Measurements from ENCODE around the gene IL36G.

IL36G gene

DNA sequence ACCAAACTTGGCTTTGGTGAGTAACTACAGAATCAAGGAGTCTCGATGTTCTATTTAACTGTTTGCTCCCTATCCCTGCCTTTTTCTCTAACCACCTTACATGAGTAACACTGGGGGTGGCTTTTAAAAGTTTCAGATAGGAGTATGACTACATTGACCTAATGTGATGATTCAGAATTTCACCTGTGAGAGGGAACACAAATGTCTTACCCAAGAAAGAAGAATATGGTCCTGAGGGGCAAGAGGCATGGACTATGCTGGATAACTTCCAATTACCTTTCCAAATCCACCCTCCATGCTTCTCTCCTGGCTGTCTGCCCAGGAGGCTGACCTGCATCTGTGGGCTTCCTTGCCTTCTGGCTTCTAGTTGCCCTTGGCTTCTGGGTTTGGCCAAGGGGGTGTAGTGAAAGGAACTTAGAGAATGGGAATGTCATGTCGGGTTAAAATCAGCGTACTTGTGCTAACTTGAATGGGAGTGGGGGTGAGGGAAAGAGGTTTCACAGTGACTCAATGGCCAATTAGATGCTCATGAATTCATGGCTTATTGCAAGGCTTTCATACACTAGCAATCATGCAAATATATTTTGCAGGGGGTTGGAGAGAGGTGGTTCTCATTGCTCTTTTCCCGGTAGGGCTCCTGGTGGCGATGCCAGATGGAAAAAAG is 5.3 kb upstream of the IL36G start:
- no peak for DNase-seq (ENCODE audit: low read depth in 1 of 2, low spot score in 1 of 2)

DNA sequence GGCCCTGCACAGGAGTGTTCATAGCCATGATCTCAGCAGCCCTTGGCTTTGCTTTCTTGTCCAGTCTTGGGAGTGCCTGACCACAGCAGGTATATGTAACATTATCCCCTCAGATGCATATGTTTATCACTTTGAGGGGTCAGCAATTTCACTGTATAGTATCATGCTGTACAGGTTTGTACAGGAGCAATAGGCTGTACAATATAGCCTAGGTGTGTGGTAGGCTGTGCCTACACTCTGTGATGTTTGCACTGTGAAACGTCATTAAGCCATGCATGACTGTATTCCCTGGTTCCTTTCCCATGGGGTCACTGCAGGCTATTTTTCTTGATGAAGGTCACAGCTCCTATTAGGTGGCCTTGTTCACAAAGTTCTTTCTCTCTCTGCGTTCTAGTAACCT is 4.7 kb upstream of the IL36G start:
- no peak for DNase-seq (ENCODE audit: low read depth in 1 of 2, low spot score in 1 of 2)

DNA sequence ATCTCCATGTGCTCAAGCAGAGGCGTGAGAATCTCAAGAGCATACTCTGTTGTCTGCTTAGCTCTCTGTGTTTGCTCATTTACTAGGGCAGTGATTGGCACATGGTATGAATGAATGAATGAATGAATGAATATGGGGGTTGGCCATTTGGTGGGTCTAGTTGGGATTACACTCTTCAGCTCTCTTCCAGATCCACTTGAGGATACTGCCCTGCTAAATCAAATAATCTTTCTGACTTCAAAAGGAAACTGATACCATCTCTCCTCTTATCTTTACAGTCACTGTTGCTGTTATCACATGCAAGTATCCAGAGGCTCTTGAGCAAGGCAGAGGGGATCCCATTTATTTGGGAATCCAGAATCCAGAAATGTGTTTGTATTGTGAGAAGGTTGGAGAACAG is 1.9 kb downstream of the IL36G start:
- no peak for DNase-seq (ENCODE audit: low read depth in 1 of 2, low spot score in 1 of 2)

DNA sequence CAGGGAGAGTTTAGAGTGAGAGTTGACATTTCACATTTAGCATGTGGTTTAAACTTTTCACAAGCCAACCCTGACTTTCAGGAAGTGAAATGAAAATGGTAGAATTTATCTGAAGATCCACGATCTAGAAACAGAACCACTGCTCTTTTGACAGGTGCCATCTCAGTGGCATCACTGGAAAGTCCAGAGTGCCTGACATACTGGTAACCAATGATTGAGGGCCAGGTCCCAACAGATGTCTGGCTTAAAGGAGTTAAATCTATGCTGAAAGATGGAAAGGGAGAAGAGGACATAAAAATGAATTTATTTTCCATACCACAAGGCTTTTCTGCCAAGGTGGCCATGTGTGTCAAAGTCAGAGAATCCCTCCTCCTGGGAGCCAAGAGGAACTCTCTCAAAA is 2.7 kb downstream of the IL36G start:
- DNase-seq (ENCODE audit: low read depth in 1 of 2, low spot score in 1 of 2) = no peak

DNA sequence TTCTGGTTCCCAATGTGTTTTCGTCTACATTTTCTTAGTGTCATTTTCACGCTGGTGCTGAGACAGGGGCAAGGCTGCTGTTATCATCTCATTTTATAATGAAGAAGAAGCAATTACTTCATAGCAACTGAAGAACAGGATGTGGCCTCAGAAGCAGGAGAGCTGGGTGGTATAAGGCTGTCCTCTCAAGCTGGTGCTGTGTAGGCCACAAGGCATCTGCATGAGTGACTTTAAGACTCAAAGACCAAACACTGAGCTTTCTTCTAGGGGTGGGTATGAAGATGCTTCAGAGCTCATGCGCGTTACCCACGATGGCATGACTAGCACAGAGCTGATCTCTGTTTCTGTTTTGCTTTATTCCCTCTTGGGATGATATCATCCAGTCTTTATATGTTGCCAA is 7.3 kb downstream of the IL36G start:
- DNase-seq (ENCODE audit: low read depth in 1 of 2, low spot score in 1 of 2) = no peak

DNA sequence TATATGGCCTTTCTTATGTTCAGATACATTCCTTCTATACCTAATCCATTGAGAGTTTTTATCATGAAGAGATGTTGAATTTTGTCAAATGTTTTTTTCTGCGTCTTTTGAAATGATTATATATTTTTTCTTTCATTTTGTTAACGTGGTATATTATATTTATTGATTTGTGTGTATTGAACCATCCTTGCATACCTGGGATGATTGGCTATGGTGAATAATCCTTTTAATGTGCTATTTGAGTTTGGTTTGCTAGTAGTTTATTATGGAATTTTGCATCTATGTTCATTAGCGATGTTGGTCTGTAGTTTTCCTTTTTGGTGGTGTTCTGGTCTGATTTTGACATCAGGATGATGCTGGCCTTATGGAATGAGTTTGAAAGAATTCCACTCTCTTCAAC is 11.8 kb downstream of the IL36G start:
- no peak for DNase-seq (ENCODE audit: low read depth in 1 of 2, low spot score in 1 of 2)

DNA sequence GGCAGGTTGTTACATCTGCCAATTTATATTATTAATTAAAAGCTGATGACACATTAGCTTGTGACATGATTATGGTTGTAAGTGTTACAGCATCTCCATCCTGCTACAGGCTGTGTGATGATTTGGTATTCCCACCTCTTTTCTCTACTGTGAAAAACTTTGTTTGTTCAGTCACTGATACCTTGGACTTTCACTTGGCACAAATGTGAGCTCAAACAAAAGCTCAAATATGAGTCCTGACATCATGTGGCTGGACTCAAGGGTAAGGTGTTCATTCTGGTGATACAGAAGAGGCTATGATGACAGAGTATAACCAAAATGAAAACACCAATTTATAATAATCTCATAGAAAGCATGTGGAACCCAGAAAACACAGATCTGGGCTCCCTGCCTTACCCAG is 16.0 kb downstream of the IL36G start:
- DNase-seq (ENCODE audit: low read depth in 1 of 2, low spot score in 1 of 2) = no peak

DNA sequence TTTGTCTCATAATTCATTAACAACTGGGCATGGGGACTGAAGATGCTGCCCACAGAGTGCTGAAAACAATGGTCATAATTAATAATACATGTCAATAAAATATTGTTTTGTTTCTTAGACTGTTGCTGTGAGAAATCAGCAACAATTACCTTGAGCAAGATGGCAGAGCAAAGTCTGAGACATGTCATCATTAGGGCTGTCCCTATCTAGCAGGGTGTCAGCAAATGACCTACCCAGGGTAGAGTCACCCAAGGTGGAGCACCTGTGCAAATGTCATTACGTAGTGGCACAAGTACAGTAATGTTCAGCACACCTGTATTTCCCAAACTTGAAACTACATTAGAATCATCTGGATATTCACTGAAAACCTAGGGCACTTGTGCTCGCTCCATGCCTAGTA is 16.8 kb downstream of the IL36G start:
- DNase-seq (ENCODE audit: low read depth in 1 of 2, low spot score in 1 of 2) = no peak

DNA sequence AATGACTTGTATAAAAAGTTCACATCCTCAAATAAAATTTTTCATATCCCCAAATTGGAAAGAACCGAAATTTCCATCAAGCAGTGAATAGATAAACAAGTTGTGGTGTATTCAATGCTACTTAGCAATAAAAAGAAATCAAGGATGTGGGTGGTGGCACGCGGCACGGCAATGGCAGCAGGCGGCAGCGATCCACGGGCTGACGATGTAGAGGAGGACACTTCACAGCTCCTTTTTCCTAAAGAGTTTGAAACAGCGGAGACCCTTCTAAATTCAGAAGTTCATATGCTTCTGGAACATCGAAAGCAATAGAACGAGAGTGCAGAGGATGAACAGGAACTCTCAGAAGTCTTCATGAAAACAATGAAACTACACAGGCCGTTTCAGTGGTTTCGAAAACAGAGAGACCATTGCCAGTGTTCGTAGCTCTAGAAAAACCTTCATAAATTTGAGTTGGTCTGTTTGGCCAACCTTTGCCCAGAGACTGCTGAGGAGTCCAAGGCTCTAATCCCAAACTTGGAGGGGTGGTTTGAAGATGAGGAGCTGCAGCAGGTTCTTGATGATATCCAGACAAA is 17.6 kb downstream of the IL36G start:
- no peak for DNase-seq (ENCODE audit: low read depth in 1 of 2, low spot score in 1 of 2)

DNA sequence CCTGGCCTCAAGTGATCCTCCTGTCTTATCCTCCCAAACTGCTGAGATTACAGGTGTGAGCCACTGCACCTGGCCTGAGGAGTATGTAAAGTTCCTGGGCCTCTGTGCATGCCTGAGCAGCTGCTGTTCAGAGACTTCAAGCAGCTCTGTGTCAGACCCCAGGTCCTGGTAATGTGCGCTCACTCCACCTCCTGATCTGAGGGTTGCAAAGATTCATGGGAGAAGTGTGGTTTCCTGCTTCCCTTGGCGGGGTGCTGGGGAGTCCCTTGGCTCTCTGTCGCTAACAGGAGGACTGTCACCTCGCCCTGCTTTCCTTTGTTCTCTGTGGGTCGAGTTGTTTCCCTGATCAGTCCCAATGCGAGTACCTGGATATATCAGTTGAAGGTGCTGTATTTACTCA is 18.8 kb downstream of the IL36G start:
- DNase-seq (ENCODE audit: low read depth in 1 of 2, low spot score in 1 of 2) = peak; percentile 12 to 53

DNA sequence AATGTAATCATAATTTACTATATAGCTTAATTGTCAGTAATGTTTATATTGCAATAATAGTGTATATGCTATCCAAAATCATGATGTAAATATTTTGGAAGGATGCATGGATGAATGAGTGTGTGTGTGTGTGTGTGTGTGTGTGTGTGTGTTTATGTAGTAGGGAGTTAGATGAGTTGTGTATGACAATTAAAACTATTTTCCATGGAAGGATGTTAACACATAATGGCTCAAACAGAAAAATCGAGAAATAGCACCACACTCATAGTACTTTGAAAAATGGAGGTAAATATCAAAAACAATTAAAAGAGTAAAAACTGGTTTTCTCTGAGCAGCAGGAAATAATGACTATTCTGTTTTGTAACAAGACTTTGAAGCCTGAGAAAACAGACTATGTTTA is 19.3 kb downstream of the IL36G start:
- no peak for DNase-seq (ENCODE audit: low read depth in 1 of 2, low spot score in 1 of 2)

DNA sequence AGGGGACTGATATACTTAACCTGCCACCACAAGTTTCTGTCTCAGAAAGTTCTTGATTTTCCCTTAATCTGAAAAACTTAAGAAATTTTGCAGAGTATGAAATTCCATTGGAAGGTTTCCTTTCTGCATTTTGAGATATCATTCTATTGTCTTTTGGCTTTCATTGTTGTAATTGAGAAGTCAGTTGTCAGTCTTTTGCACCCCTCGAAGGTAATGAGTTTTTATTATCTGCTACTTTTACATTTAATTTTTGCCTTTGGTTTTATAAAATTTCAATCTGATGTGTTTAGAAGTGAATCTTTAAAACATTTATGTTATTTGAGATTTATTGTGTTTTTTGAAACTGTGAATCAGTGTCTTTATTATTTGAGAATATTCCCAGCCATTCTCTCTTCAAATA is 22.6 kb downstream of the IL36G start:
- no peak for DNase-seq (ENCODE audit: low read depth in 1 of 2, low spot score in 1 of 2)

DNA sequence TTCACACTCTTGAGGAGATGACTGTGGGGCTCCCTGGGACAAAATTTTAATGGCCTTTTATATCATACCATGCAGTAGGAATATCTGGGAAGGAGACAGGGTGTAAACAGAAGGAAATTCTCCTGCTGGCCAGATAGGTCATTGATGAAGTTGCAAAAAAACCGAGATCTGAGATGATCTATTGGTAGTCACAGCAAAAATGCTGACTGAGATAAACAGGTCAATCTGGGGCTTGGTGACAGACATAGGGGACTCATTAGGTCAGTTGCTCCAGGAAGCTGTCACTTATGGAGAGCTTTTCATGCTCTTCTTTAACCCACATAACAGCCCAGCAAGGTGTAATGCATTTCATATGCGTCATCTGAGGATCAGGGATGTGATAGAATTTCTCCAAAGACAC is 24.9 kb downstream of the IL36G start:
- DNase-seq (ENCODE audit: low read depth in 1 of 2, low spot score in 1 of 2) = no peak

DNA sequence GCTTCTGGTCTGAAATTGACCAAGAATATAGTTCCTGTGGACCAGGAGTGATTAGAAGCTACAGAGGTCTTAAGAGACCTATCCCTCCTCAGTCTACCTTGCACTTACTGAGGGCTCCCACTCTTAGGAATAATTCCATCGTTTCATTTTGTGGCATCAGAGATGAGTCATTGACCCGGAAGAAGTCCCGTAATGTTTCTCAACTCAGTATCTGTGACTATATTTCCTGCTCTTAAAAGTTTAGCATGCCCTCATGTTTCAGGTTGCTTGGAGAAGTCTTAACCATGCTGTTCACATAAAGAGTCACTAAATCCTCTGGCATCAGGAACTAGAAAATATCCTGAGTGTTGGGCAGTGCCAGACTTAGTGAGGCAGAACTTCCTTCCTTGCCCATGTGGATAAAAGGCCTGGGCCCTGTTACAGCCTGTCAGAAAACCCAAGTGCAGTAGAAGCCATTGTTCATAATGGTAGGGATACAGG is 27.3 kb downstream of the IL36G start, which contains the start of gene IL36A:
Gene IL36A (plus strand): TSS at position 430 of the 480 bp plus-strand sequence. CDS start 413 bp downstream, outside the sequence.
- no peak for DNase-seq (ENCODE audit: low read depth in 1 of 2, low spot score in 1 of 2)

DNA sequence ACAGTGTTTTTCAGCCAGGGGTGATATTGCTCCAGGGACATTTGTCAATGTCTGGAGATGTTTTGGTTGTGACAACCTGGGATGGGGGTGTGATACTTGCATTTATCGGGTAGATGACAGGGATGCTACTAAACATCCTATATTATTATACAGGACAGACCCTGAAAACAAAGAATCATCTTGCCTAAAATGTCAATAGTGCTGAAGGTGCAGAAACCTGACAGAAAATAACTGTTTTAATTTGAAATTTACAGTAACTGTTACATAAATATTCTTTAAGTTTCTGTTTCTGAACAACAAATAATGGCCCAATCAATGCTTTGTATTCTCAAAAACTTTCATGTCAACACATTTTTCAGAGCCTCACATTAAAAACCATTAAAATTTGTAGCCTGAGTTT is 29.4 kb downstream of the IL36G start:
- DNase-seq (ENCODE audit: low read depth in 1 of 2, low spot score in 1 of 2) = no peak

DNA sequence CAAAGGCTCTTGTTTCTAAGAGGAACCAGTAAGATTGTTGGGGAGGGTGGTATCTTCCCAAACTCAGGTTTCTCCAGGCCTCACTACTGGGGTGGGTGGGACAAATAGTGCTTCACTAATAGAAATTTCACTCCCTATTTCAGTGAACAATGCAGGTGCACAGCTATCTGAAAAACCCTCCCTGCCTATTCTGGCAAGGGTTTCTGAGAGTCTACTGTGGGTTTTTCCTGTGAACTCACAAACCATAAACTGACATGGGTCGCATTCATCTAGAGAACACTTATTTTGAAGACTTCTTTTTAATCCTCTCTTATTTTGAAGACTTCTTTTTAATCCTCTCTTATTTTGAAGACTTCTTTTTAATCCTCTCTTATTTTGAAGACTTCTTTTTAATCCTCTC is 31.8 kb downstream of the IL36G start:
- no peak for DNase-seq (ENCODE audit: low read depth in 1 of 2, low spot score in 1 of 2)

DNA sequence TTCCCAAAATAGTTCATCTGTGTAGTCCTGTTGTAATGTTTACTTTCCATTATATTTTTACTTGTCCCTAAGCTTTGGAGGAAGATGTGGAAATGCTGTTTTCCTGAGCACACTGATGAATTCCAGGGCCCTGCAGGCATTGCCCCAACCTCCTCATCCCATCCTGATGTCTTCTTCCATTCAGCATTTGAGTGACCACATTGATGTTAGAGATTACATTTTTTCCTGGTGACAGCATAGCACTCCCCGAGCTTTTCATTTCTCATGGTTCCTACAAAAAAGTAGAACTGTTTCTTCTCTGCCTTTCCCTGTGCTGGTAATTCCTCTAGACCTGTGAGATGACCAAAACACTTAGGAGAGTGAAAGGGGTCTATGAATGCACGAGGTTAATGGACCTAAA is 32.3 kb downstream of the IL36G start:
- no peak for DNase-seq (ENCODE audit: low read depth in 1 of 2, low spot score in 1 of 2)

DNA sequence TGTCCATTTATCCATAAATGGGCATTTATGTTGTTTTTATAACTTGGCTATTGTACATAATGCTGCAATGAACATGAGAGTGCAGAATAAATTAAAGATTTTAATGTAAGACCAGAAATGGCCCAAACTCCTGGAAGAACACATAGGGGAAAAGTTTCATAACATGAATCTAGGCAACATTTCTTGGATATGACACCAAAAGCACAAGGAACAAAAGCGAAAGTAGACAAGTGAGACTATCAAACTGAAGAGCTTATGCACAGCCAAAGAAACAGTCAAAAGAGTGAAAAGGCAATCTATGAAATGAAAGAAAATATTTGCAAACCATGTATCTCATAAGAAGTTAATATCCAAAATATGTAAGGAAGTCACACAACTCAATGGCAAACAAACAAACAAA is 33.3 kb downstream of the IL36G start:
- DNase-seq (ENCODE audit: low read depth in 1 of 2, low spot score in 1 of 2) = no peak

DNA sequence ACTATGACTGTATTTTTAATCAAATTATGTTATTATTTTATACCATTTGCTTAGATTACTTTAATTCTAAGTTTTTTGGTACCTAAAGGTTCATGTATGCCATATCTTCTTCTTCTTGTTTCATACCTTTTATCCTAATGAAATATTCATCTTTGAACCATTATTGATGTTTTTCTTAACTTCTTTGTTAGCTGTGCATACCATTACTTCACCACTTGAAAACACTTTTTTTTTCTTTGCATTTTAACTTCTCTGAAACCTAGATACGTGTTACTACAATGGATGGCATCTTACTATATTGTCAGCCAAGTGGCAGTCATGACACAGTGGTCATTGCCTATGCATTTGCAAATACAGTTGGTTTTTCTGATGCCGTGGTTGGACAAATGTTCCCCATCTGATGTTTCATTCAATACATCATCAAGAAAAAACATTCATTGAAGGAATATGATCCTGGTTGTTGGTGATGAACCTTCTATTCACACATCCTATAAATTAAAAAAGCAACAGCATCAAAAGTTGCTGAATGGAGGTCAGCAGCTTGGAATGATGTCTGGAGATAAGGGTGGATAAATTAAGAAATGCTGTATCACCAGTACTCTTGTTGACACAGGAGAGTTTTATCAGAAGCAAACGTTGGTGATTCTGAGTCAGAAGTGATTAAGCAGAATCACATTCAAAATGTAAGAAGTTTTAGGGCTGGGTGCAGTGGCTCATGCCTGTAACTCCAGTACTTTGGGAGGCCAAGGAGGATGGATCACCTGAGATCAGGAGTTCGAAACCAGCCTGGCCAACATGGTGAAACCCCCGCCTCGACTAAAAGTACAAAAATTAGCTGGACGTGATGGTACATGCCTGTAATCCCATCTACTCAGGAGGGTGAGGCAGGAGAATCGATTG is 34.9 kb downstream of the IL36G start:
- DNase-seq (ENCODE audit: low read depth in 1 of 2, low spot score in 1 of 2) = no peak

DNA sequence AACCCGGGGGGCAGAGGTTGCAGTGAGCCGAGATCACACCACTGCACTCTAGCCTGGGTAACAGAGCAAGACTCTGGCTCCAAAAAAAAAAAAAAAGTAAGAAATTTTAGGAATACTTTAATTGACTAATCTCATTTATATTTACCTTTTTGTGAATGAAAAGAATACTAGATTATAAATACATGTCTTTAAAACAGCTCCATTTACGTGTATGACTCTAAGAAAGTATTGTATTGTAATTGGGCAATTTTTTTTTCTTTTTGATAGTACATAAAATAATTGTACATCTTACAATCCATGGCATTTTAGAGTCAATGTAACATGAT is 35.5 kb downstream of the IL36G start:
- DNase-seq (ENCODE audit: low read depth in 1 of 2, low spot score in 1 of 2) = no peak

DNA sequence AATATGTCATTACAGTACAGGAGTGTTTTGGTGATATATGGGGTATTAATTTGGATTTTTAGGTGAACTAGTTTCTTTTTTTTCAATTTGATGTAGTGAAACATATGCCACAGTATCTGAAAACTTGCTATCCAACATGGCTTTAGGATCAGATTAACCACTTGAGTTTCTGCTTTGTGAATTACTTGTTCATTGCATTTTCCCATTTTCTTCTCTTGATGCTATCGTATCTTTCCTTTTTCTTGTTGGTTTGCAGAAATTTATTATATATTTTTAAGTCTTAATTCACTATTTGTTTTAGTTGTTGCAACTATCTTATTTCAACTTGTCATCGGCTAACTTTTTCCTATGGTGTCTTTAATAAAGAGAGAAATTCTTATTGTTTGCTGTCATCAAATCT is 36.3 kb downstream of the IL36G start:
- DNase-seq (ENCODE audit: low read depth in 1 of 2, low spot score in 1 of 2) = no peak

DNA sequence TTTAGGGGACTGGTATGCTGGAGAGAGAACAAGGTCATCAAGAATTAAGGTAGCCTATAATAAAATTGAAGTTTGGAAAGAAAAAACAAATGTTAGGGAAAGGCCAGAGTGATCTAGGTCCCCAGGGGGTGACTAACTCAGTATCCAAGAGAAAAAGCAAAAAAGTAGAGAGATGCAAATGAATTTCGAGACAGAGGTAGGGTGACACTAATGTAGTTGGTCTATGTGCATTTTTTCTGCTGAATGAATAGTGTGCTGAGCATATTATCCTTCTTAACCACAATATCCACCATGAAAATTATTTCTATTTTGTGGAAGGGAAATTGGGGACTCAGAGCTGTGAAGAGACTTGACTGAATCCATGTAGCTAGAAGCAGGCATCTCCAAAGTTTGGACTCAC is 37.2 kb downstream of the IL36G start:
- no peak for DNase-seq (ENCODE audit: low read depth in 1 of 2, low spot score in 1 of 2)

All from stimulated activated CD4-positive, alpha-beta T cell treated with anti-CD3 and anti-CD28 coated beads, Interleukin-15, amount 100 ng/mL, for 1 hour (primary cell).